Mesenchymal stem cell (in vitro differentiated cells and primary cell): ENCODE results near the gene GLYATL1.

Source experiments
- DNase-seq: peaks from one replicate; pipeline ENCODE4 v3.0.0-alpha.2; 2013
- H2AFZ ChIP-seq: one replicate; pipeline ENCODE4 v1.6.1; 2013; ENCODE audit warnings: low read depth, mild to moderate bottlenecking, control low read depth, inconsistent platforms, low read length, moderate library complexity
- H2AK5ac ChIP-seq: 2 replicates; pipeline ENCODE4 v1.6.1; 2013; ENCODE audit warnings: low read length, moderate library complexity, mild to moderate bottlenecking, inconsistent platforms; ENCODE audit not compliant: severe bottlenecking
- H2BK120ac ChIP-seq: one replicate; pipeline ENCODE4 v1.6.1; 2013; ENCODE audit warnings: low read depth, mild to moderate bottlenecking, inconsistent platforms, low read length, moderate library complexity
- H2BK12ac ChIP-seq, 2 experiments: one replicate each; pipeline ENCODE4 v1.6.1; 2013; ENCODE audit warnings: inconsistent platforms in 2 of 2, low read length in 2 of 2, mild to moderate bottlenecking in 2 of 2, moderate library complexity in 2 of 2, control low read depth in 1 of 2
- H2BK15ac ChIP-seq: one replicate; pipeline ENCODE4 v1.6.1; 2013; ENCODE audit warnings: mild to moderate bottlenecking, low read depth, inconsistent platforms; ENCODE audit not compliant: poor library complexity, severe bottlenecking
- H2BK5ac ChIP-seq: 2 replicates; pipeline ENCODE4 v1.6.1; 2013; ENCODE audit warnings: low read depth, mild to moderate bottlenecking, low read length, control low read depth, inconsistent platforms; ENCODE audit not compliant: poor library complexity, severe bottlenecking
- H3K14ac ChIP-seq, 2 experiments: one replicate each; pipeline ENCODE4 v1.6.1; 2013; ENCODE audit warnings: inconsistent platforms in 2 of 2, low read length in 2 of 2, control low read depth in 1 of 2, mild to moderate bottlenecking in 1 of 2, moderate library complexity in 1 of 2
- H3K18ac ChIP-seq, 2 experiments: one replicate each; pipeline ENCODE4 v1.6.1; 2013; ENCODE audit warnings: inconsistent platforms in 2 of 2, low read length in 2 of 2, control low read depth in 1 of 2, low read depth in 1 of 2, mild to moderate bottlenecking in 1 of 2
- H3K23ac ChIP-seq, 2 experiments: one replicate each; pipeline ENCODE4 v1.6.1; 2013; ENCODE audit warnings: inconsistent platforms in 2 of 2, low read length in 2 of 2, mild to moderate bottlenecking in 2 of 2, moderate library complexity in 2 of 2, control low read depth in 1 of 2
- H3K27ac ChIP-seq: 2 replicates; pipeline ENCODE4 v1.5.1; 2013; ENCODE audit warnings: mild to moderate bottlenecking, moderate library complexity, low read length, control low read depth, inconsistent platforms; ENCODE audit not compliant: poor library complexity, severe bottlenecking
- H3K27me3 ChIP-seq, 2 experiments: 2 replicates each; pipeline versions ENCODE4 v1.6.1 to v1.7.0; 2013; ENCODE audit warnings: low read length in 2 of 2, mild to moderate bottlenecking in 2 of 2, moderate library complexity in 2 of 2, control low read depth in 1 of 2, inconsistent platforms in 1 of 2; ENCODE audit not compliant: control insufficient read depth in 1 of 2, insufficient read depth in 1 of 2
- H3K36me3 ChIP-seq, 2 experiments: 2 replicates each; pipeline versions ENCODE4 v1.6.1 to v1.7.0; 2013; ENCODE audit warnings: low read length in 2 of 2, control low read depth in 1 of 2, inconsistent platforms in 1 of 2, low read depth in 1 of 2, mild to moderate bottlenecking in 1 of 2; ENCODE audit not compliant: insufficient read depth in 2 of 2, control insufficient read depth in 1 of 2
- H3K4ac ChIP-seq, 2 experiments: one replicate each; pipeline ENCODE4 v1.6.1; 2013; ENCODE audit warnings: inconsistent platforms in 2 of 2, low read length in 2 of 2, mild to moderate bottlenecking in 2 of 2, moderate library complexity in 2 of 2, control low read depth in 1 of 2, low read depth in 1 of 2
- H3K4me1 ChIP-seq: 2 replicates; pipeline ENCODE4 v1.6.1; 2013; ENCODE audit warnings: low read depth, low read length, control low read depth; ENCODE audit not compliant: control insufficient read depth, insufficient read depth
- H3K4me2 ChIP-seq: 2 replicates; pipeline ENCODE4 v1.6.1; 2013; ENCODE audit warnings: low read length, mild to moderate bottlenecking, inconsistent platforms; ENCODE audit not compliant: poor library complexity, severe bottlenecking
- H3K4me3 ChIP-seq, 2 experiments: 2 replicates each; pipeline versions ENCODE4 v1.5.1 to v1.7.0; 2013; ENCODE audit warnings: low read length in 2 of 2, mild to moderate bottlenecking in 2 of 2, control low read depth in 1 of 2, low read depth in 1 of 2; ENCODE audit not compliant: insufficient read depth in 1 of 2
- H3K79me1 ChIP-seq: replicated peaks from 2 replicates; pipeline ENCODE4 v1.6.1; 2013; ENCODE audit warnings: mild to moderate bottlenecking, control low read depth, low read length, inconsistent platforms; ENCODE audit not compliant: poor library complexity, severe bottlenecking
- H3K9ac ChIP-seq: 2 replicates; pipeline ENCODE4 v1.7.0; 2013; ENCODE audit warnings: mild to moderate bottlenecking, low read length, moderate library complexity
- H3K9me3 ChIP-seq: 2 replicates; pipeline ENCODE4 v1.7.0; 2013; ENCODE audit warnings: mild to moderate bottlenecking, low read length; ENCODE audit not compliant: control insufficient read depth
- H4K8ac ChIP-seq: one replicate; pipeline ENCODE4 v1.6.1; 2013; ENCODE audit warnings: inconsistent platforms, mild to moderate bottlenecking, low read length, moderate library complexity
- H4K91ac ChIP-seq: one replicate; pipeline ENCODE4 v1.6.1; 2013; ENCODE audit warnings: mild to moderate bottlenecking, low read length, inconsistent platforms
- WGBS: methylation state at CpG from one replicate; pipeline ENCODE4 v1.1.7; 2013; ENCODE audit warnings: mixed read lengths; 5-methylcytosine and 5-hydroxymethylcytosine counted together

GLYATL1 gene

DNA sequence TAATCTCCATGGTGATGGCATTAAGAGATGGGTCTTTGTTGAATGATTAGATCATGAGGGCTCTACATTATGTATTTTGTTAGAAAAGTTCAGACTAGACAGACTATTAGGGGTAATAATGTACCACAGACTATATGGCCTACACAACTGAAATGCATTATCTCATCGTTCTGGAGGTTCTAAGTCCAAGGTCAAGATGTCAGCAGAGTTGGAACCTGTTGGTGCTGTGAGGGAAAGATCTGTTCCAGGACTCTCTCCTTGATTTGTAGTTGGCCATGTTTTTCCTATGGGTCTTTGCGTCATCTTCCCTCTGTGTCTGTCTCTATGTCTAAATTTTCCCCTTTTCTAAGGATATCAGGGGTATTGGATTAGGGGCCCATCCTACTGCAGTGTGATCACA lies 8.4 kb upstream of the GLYATL1 start:
- Histone ChIP-seq H3K27me3 (no peaks in the 10 kb centered on the region), H2BK15ac (no peak overlapping the region), H4K91ac (no peak overlapping the region), H3K4me2 (no peak overlapping the region), H3K23ac (no peak overlapping the region), H3K4me1 (peaks cover 7% of the 10 kb centered on the region), H2AK5ac (no peak overlapping the region), H2BK120ac (no peak overlapping the region), H3K79me1 (no peaks in the 10 kb centered on the region), H3K18ac (no peak overlapping the region), H3K9me3 (no peaks in the 10 kb centered on the region), H2BK12ac (no peak overlapping the region), H2BK5ac (no peak overlapping the region), H2AFZ (no peak overlapping the region), H3K4ac (no peak overlapping the region), H3K14ac (no peak overlapping the region), H4K8ac (no peak overlapping the region), H3K36me3 (no peaks in the 10 kb centered on the region), H3K27ac (no peak overlapping the region), H3K4me3 (no peak overlapping the region), H3K9ac (no peak overlapping the region)
- 77% methylated on average over 2 of the region's 2 CpGs for WGBS
- no peak for DNase-seq

DNA sequence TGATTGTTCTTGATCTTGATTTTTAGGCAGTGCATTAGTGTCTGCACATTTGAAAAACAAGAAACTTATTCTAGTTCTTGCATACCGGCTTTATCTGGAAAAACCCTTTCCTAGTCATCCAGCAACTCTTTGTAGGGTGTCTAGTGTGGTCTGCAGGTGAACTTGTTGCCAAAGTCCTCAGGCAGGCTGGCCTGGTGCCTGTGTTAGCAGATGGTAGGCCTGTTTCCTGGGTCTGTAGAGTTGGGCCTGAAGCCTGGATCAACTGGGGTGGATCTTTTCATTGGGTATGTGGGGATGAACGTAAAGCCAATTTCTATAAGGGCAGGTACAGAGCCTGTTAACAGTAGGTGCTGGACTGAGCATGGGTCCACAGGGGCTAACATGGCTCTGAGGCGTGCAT lies 5.6 kb upstream of the GLYATL1 start:
- Histone ChIP-seq H3K9ac (no peak overlapping the region), H3K18ac (no peak overlapping the region), H4K8ac (no peak overlapping the region), H2AK5ac (no peak overlapping the region), H4K91ac (no peak overlapping the region), H3K4me1 (no peaks in the 10 kb centered on the region), H3K4me2 (no peak overlapping the region), H3K4me3 (no peak overlapping the region), H3K27me3 (peaks cover 0 to 3% of the 10 kb centered on the region in 2 experiments), H2BK12ac (no peak overlapping the region), H2BK5ac (no peak overlapping the region), H3K14ac (peak overlapping the region in 1 of 2 experiments; percentile 10), H3K4ac (no peak overlapping the region), H3K23ac (no peak overlapping the region), H2AFZ (no peak overlapping the region), H3K9me3 (no peaks in the 10 kb centered on the region), H3K36me3 (no peaks in the 10 kb centered on the region), H3K79me1 (no peaks in the 10 kb centered on the region), H3K27ac (no peak overlapping the region), H2BK120ac (no peak overlapping the region), H2BK15ac (no peak overlapping the region)
- 75% methylated on average over 3 of the region's 3 CpGs for WGBS
- DNase-seq, result no peak

DNA sequence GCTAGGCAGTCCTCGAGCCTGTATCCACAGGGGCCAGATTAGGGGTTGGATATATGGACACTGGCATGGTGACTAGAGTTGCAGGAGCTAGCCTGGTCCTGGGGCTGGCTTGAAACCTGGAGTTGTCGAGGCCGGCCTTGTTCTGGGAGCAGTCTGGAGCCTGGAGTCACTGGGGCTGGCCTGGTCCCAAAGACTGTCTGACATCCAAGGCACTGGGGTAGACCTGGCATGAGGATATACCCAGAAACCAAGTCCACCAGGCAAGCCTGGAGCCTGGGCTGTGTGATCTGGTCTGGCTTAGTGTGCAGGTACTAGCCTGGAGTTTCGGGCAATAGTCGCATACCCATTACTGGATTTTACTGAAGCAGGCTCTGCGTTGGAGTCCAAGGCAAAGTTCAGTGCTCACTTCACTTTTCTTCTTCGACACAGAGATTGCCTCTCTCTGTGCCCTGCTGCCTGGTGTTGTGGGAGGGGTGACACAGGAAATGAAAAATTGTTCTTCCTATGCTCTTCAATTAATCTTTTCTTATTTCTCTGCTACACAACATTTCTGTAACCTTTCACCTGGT lies 4.3 kb upstream of the GLYATL1 start:
- H4K8ac ChIP-seq, result no peak overlapping the region
- no peak for DNase-seq
- peaks cover 0 to 3% of the 10 kb centered on the region in 2 experiments for H3K27me3 ChIP-seq
- H3K4me3 ChIP-seq, result no peak overlapping the region
- no peak overlapping the region for H2BK5ac ChIP-seq
- WGBS, result 89% methylated on average over 7 of the region's 7 CpGs
- H3K27ac ChIP-seq, result no peak overlapping the region
- no peak overlapping the region for H3K9ac ChIP-seq
- no peak overlapping the region for H3K23ac ChIP-seq
- no peak overlapping the region for H2BK12ac ChIP-seq
- H3K18ac ChIP-seq, result no peak overlapping the region
- H3K14ac ChIP-seq, result no peak overlapping the region
- no peaks in the 10 kb centered on the region for H3K4me1 ChIP-seq
- H2AFZ ChIP-seq, result no peak overlapping the region
- no peak overlapping the region for H4K91ac ChIP-seq
- no peak overlapping the region for H2AK5ac ChIP-seq
- no peak overlapping the region for H3K4ac ChIP-seq
- no peaks in the 10 kb centered on the region for H3K79me1 ChIP-seq
- H3K9me3 ChIP-seq, result no peaks in the 10 kb centered on the region
- no peak overlapping the region for H2BK120ac ChIP-seq
- no peak overlapping the region for H2BK15ac ChIP-seq
- H3K4me2 ChIP-seq, result no peak overlapping the region
- H3K36me3 ChIP-seq, result no peaks in the 10 kb centered on the region

DNA sequence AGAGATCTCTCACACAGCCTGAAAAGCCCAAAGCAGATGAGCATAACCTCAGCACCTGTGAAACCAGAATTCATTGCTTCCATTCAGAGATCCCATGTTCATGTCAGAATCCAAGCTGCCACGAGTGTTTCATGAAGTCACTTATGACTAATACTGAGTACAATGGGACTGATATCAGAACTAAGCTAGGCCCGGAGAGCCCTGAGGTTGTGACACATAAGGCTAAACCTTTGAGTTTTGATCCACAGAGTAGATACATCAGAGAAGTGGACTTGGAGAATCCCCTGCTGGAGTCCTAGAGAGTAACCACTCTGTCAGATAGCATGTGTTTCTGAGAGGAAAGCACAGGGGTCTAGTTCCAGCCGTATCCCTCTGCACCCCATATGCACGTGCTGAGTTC lies 890 bp upstream of the GLYATL1 start:
- H3K27ac ChIP-seq, result no peak overlapping the region
- H3K4me1 ChIP-seq, result no peaks in the 10 kb centered on the region
- H4K8ac ChIP-seq, result no peak overlapping the region
- no peak overlapping the region for H3K18ac ChIP-seq
- H2AK5ac ChIP-seq, result no peak overlapping the region
- H2BK15ac ChIP-seq, result no peak overlapping the region
- no peak overlapping the region for H3K14ac ChIP-seq
- H4K91ac ChIP-seq, result no peak overlapping the region
- peaks cover 0 to 3% of the 10 kb centered on the region in 2 experiments for H3K27me3 ChIP-seq
- H3K23ac ChIP-seq, result no peak overlapping the region
- H2BK5ac ChIP-seq, result no peak overlapping the region
- no peak for DNase-seq
- no peak overlapping the region for H3K4me3 ChIP-seq
- H3K4ac ChIP-seq, result no peak overlapping the region
- H3K79me1 ChIP-seq, result no peaks in the 10 kb centered on the region
- H3K36me3 ChIP-seq, result no peaks in the 10 kb centered on the region
- H3K4me2 ChIP-seq, result no peak overlapping the region
- no peak overlapping the region for H2BK120ac ChIP-seq
- H2BK12ac ChIP-seq, result no peak overlapping the region
- WGBS, result 57% methylated on average over 4 of the region's 4 CpGs
- H3K9ac ChIP-seq, result no peak overlapping the region
- no peaks in the 10 kb centered on the region for H3K9me3 ChIP-seq
- H2AFZ ChIP-seq, result no peak overlapping the region
